ENCODE measurements around the gene ZNF460.
"Not testable (repeated sequence)": the region's sequence is repeated elsewhere in the genome, so short reads cannot be mapped to it uniquely, and the experiment has no call there.

ZNF460 gene

DNA sequence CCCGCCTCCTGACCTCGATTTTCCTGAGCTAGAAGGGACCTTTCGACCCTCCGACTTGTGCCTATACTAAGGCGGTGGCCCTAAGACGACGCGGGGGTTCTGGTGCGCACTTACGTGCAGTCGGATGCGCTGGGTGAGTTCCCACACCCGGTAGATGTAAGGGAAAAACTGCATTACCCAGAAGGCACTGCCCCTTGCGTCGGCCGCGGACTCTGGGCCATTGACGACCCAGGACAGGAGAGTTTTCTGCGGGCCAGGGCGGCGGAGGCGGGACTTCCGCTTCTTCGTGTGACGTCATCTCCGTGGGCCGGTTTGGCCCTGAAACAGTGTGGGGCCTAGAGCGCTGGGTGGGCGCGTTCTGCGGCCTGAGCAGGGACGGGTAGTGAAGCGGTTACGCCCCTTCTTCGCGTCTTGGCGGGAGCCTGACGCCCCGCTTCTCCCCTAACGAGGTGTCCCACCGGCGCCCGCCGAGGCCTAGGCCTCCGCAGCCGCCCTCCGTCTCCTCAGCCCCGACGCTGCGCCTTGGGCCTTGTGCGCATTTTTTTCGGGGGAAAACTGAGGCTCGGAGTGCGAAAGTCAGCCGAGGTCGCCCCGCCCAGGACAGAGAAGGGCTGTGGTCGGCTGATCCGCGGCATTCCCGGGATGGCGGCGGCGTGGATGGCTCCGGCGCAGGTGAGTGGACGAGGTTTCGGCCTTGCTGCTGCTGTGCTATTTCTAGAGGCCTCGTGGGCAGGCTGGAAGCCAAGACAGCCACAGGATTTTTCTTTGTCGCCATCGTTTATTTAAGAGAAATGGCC, at the start of gene ZNF460:
TSS of gene ZNF460 (plus strand) at position 321 of the 797 bp plus-strand sequence. CDS start at position 643, 322 bp downstream.
- peak; percentile 96 for DNase-seq (ENCODE audit: low read depth)

GRCh38 chr19:57231686-57232085, 48.6 kb upstream of the ZNF460 start:
- no peak for DNase-seq (ENCODE audit: low read depth)

GRCh38 chr19:57233207-57233606, 47.1 kb upstream of the ZNF460 start:
- no peak for DNase-seq (ENCODE audit: low read depth)

- no peak for DNase-seq (ENCODE audit: low read depth)
Measured at GRCh38 chr19:57239982-57240310, 40.3 kb upstream of the ZNF460 start.

DNA sequence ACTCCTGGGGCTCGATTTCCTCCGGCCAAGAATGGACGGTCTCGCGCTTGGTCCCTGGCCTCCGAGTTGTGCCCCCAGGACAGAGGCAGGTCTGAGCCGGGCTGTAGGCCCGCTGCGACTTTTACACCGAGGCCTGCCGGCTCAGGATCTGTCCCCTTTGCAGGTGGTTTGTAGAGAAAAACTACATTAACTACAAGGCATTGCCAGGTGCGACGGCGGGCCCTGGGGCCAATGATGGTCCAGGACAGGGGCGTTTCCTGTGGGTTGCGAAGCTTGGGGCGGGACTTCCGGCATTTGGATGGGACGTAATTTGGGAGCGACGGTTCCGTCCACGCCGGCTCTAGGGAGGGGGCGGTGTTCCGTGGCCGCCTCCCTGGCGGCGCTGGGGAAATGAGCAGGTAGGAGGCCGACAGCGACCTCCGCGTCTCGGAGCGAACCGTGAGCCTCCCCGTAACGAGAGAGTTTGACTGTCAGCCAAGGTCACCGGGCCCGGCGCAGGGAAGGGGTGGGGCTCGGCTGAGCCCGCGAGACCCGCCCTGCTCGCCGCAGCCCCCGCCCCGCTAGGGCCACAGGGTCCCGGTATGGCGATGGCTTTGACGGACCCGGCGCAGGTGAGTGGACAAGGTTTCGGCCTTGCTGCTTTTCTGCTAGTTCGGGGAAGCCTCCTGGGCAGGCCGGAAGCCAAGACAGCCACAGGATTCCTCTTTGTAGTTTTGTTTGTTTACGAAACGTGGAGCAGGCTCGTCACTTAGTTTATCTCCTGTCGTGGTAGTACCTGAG, 39.8 kb upstream of the ZNF460 start, which contains the start of gene ZNF805:
TSS of gene ZNF805 (plus strand) at position 322 of the 780 bp plus-strand sequence. CDS start at position 582, 260 bp downstream.
- DNase-seq (ENCODE audit: low read depth) = peak; percentile 73

DNA sequence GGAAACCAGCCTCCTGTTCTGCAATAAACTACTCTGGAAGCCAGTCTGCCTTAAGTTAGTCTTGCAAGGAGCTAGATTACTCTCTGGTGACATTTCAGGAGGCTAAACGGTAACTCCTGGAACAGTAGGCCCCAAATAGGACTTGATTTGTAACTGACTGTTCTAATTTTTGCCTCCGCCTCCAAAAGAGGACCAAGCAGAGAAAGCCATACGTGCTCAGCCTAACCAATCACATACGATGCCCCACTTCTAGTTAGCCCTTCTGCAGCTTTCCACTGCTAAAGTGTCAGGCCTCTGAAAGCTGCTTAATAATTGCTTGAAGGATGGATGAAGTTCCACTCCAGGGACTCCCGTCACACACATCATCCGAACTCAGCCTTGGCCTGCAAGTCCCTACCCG, 39.1 kb upstream of the ZNF460 start:
- no peak for DNase-seq (ENCODE audit: low read depth)

DNA sequence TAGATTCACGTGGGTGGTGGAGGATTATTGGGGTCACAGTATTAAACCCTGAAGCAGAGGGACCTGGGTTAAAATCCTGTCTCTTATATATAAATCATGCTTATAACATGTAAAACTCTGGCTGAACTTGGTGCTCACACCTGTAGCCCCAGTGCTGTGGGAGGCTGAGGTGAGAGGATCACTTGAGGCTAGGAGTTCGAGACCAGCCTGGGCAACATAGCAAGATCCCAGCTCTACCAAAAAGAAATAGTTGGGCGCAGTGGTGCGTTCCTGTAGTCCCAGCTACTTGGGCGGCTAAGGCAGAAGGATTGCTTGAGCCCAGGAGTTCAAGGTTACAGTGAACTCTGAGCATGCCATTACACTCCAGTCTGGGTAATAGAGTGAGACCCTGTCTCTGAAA, 37.5 kb upstream of the ZNF460 start:
- DNase-seq (ENCODE audit: low read depth) = no peak

- DNase-seq (ENCODE audit: low read depth) = no peak
Measured at GRCh38 chr19:57244513-57244912, 35.8 kb upstream of the ZNF460 start.

DNA sequence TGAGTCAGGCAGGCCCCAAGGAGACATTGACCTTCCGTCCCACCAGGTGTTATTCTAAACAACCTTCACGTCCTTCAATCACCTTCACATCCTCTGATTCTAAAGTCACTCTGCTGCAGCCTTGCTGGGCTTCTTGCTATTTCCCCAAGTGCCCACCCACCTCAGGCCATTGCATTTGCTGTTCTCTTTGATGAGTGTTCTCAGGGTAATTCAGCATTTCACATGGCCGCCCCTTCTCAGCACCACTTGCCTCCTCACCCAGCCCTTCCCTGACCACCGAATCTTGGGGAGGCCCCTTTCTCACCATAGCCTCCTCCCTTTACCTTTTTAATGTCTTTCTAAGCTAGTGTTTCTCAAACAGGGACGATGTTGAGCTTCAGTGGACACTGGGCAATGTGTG, 35.2 kb upstream of the ZNF460 start:
- no peak for DNase-seq (ENCODE audit: low read depth)

DNA sequence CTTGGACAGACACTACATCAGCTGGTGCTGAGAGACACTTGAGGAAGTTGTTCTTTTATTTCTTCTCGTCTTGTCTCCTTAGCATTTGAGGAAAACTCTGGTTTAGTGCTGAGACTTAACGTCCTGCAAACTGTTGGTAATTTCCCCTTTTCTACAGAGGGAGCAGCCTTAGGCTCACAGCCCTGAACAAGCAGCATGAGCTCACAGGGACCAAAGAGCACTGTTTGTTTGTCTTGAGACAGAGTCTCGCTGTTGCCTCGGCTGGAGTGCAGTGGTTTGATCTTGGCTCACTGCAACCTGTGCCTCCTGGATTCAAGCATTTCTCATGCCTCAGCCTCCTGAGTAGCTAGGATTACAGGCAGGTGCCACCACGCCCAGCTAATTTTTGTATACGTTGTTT, 34.3 kb upstream of the ZNF460 start:
- no peak for DNase-seq (ENCODE audit: low read depth)

GRCh38 chr19:57248646-57249045, 31.6 kb upstream of the ZNF460 start:
- DNase-seq (ENCODE audit: low read depth) = no peak

GRCh38 chr19:57249329-57249728, 31.0 kb upstream of the ZNF460 start:
- DNase-seq (ENCODE audit: low read depth) = no peak

GRCh38 chr19:57253767-57254166, 26.5 kb upstream of the ZNF460 start:
- DNase-seq (ENCODE audit: low read depth) = not testable (repeated sequence)

DNA sequence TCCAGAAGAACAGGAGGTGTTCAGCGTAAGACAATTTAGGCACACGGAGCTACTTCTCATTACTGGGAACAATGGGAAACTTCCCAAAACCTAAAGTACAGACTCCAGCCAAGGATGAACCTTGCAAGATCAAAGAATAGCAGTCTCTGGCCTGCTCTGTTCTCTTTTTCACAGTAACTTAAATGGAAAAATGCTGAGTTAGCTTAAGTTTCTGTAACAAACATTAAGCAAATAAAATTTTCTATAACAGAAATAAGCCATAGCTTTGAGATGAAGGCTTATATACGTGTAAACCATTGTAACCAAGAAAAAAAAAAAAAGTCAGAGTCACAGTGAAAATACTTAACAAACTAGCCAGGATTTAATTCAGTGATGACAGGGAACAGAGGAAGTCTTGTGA, 18.2 kb upstream of the ZNF460 start:
- DNase-seq (ENCODE audit: low read depth) = no peak

- peak; percentile 41 for DNase-seq (ENCODE audit: low read depth)
Measured at GRCh38 chr19:57263244-57263741, 17.0 kb upstream of the ZNF460 start.

- no peak for DNase-seq (ENCODE audit: low read depth)
Measured at GRCh38 chr19:57267291-57267690, 13.0 kb upstream of the ZNF460 start.

DNA sequence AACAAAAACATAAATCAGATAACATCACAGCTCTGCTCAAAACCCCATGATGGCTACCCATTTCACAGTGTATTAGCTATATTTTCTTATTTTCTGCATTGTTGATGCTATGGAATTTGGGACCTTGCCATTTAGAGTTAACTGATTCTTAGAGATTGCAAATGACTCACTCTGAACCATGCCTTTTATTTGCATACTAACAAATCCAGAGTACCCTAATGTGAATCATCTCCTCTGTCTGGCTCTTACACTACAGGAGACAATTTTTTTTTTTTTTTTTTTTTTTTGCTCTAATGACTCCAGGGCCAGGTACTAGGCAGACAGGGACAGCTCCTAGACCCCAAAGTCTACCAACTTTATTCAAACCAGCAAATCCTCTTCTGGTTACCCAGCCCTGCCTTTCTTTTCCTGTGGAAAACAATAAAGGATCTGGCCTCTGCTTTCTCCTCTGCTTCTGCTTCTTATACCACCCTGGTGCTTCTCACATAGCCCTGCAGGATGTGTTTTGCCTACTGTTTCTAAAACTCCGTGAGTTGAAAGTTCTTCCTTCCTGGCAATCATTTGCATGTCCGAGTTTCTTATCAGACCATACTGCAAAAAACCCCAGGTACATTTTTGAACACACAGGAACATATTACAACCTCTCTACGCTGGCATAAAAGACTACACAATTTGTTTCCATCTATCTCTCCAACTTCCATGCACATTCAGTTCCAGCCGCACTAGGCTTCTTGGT, 10.6 kb upstream of the ZNF460 start:
- no peak for DNase-seq (ENCODE audit: low read depth)

GRCh38 chr19:57271280-57271679, 9.0 kb upstream of the ZNF460 start:
- DNase-seq (ENCODE audit: low read depth) = no peak

DNA sequence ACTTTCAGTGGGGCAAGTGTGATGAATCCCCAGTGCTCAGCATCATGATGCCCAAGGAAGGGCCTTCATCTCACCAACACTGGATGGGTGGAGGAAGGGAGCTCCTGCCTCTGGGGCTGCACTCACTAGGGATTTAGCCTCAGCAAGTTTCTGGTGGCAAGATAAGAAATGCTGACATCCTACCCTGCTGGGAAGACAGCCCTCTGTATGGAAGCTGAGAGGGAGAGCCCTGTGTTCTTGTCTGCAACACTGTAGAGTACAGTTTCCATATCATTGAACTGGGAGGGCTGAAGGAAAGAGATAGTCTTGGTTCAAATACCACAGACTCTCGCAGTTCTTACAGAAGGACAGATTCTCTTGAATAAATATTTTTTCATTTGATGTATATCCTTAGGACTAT, 7.3 kb upstream of the ZNF460 start:
- DNase-seq (ENCODE audit: low read depth) = no peak

DNA sequence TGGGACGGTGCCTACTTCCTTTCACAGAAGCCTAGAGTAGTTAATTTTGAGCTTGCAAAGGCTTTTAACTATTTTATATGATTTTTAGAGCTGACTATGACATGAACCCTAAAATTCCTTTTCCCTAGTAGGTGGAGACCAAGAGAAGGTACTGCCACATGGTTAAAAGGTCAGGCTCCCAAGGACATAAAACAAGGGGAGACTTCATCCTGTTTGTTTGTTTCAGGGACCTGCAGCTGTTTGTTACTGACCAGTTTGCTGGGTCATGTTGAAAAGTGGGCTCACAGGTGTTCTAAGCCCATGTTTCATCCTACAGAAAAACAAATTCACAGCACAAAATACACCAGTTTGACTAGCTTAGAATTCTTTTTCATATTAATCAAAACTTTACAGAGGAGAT, 3.9 kb upstream of the ZNF460 start:
- DNase-seq (ENCODE audit: low read depth) = no peak

GRCh38 chr19:57278481-57278880, 1.8 kb upstream of the ZNF460 start:
- DNase-seq (ENCODE audit: low read depth) = not testable (repeated sequence)

DNA sequence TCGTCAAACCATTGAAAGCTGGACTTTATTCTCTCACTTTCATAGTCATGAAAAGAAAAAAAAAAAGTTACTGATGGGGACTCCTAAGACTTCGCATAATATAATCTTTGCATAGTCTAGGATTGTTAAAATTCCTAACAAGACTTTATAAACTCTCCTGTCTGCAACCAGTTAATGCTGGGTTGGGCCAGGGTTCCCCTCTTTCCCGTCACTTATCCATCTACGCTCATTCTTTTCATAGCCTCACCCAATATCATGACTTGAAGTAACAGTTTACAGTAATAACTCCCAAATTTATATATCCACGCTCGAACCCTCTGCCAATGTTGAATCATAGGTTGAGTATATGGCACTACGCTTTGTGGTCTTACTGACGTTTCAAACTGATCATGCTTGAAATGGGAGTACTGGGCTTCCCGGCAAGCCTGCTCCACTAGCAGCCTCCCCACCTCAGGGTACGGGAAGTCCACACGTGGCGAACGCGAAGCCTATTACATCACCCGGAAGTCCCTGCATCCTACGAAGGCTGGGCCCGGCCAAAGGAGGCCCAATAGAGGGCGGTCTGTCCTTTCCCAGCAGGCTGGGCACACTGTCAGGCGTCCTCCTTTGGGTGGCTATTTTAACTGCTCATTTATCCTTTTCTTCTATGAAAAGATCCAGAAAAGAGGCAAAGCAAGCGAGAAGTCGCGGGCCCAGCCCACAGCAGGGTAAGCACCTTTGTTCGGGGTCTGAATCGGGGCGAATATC, 694 bp upstream of the ZNF460 start:
- peak; percentile 94 for DNase-seq (ENCODE audit: low read depth)

All from CMK (cell line).